ENCODE results near the gene RPRD1B. TPM values are rescaled to one million over a fixed set of nuclear protein-coding genes. Genes with fewer than 3 reads are reported as not detected.

Gene RPRD1B
- total RNA-seq, 2 experiments from 2014 or later: 54.8 to 55.7 TPM

- Mint-ChIP-seq H3K27ac (no peak overlapping the region), H3K27me3 (no peaks in the 10 kb centered on the region), H3K36me3 (ENCODE audit: low read depth) (no peaks in the 10 kb centered on the region), H3K9me3 (no peaks in the 10 kb centered on the region), H3K4me1 (ENCODE audit: low read depth) (no peaks in the 10 kb centered on the region), H3K4me3 (no peak overlapping the region)
- no peaks in the 10 kb centered on the region for H3K9me3 ChIP-seq (ENCODE audit: control insufficient read depth in 1 of 2, insufficient read depth in 1 of 2, low read length in 2 of 2)
- no peak for TF ChIP-seq CTCF (IDR thresholded peaks at IDR 0.05)
- ChIA-PET CTCF (no interaction called here), POLR2A (no interaction called here)
- intact Hi-C loops (cut with DNase I, micrococcal nuclease): no loop called here
- H3K4me1 ChIP-seq (ENCODE audit: insufficient read depth, low read length): peaks cover 3% of the 10 kb centered on the region
- H3K4me3 ChIP-seq (ENCODE audit: low read length): no peak overlapping the region
- H3K36me3 ChIP-seq (ENCODE audit: insufficient read depth, low read length): no peaks in the 10 kb centered on the region
- no peak for DNase-seq
- no peak overlapping the region for H3K27ac ChIP-seq (ENCODE audit: low read depth in 1 of 2, low read length in 2 of 2)
- no peak for ATAC-seq (ENCODE audit: poor library complexity)
- no peaks in the 10 kb centered on the region for H3K27me3 ChIP-seq (ENCODE audit: control insufficient read depth in 1 of 2, insufficient read depth in 2 of 2, low read length in 2 of 2)
Observed at GRCh38 chr20:38139977-38140753, 106.6 kb downstream of the RPRD1B start.

- H3K4me3 Mint-ChIP-seq: no peak overlapping the region
- H3K27me3 ChIP-seq (ENCODE audit: control insufficient read depth in 1 of 2, insufficient read depth in 2 of 2, low read length in 2 of 2): no peaks in the 10 kb centered on the region
- ChIA-PET POLR2A (interaction anchor here (0.6 kb wide), 1 partner anchor 117 kb away, joined by 3 read pairs; no protein-coding TSS in a partner anchor), CTCF (no interaction called here)
- intact Hi-C loops (cut with DNase I, micrococcal nuclease): no loop called here
- H3K27ac Mint-ChIP-seq: no peak overlapping the region
- no peak overlapping the region for H3K27ac ChIP-seq (ENCODE audit: low read depth in 1 of 2, low read length in 2 of 2)
- TF ChIP-seq CTCF (IDR thresholded peaks at IDR 0.05): no peak
- no peaks in the 10 kb centered on the region for H3K36me3 Mint-ChIP-seq (ENCODE audit: low read depth)
- no peak overlapping the region for H3K4me3 ChIP-seq (ENCODE audit: low read length)
- H3K36me3 ChIP-seq (ENCODE audit: insufficient read depth, low read length): no peaks in the 10 kb centered on the region
- H3K27me3 Mint-ChIP-seq: no peaks in the 10 kb centered on the region
- DNase-seq: no peak
- no peaks in the 10 kb centered on the region for H3K9me3 Mint-ChIP-seq
- H3K4me1 Mint-ChIP-seq (ENCODE audit: low read depth): no peaks in the 10 kb centered on the region
- peaks cover 3% of the 10 kb centered on the region for H3K4me1 ChIP-seq (ENCODE audit: insufficient read depth, low read length)
- H3K9me3 ChIP-seq (ENCODE audit: control insufficient read depth in 1 of 2, insufficient read depth in 1 of 2, low read length in 2 of 2): no peaks in the 10 kb centered on the region
- ATAC-seq (ENCODE audit: poor library complexity): no peak
Observed at GRCh38 chr20:38141204-38141888, 107.8 kb downstream of the RPRD1B start.

Other genes starting within 250 kb of the RPRD1B start
- not detected for gene VSTM2L, start 130.6 kb upstream of the RPRD1B start, total RNA-seq
- gene TTI1, start 290 bp upstream of the RPRD1B start, total RNA-seq: 10 to 100 TPM; 10.6 to 11.4 TPM
- gene TGM2, start 131.5 kb downstream of the RPRD1B start, total RNA-seq: under 1 TPM; 0.06 to 0.27 TPM
- gene KIAA1755, start 227.0 kb downstream of the RPRD1B start, total RNA-seq: not detected

Measured in CD4-positive, alpha-beta T cell (primary cell).